ENCODE results near the gene PLEKHG1. TPM values are rescaled to one million over a fixed set of nuclear protein-coding genes. Genes with fewer than 3 reads are reported as not detected.

PLEKHG1 gene
- total RNA-seq, 2 donors from 2014 or later, result 1.5 to 2.4 TPM

GRCh38 chr6:150607329-150607650 lies 7.6 kb downstream of the PLEKHG1 start:
- Mint-ChIP-seq H3K36me3 (ENCODE audit: low read depth) (no peaks in the 10 kb centered on the region), H3K4me3 (no peak overlapping the region), H3K27me3 (ENCODE audit: insufficient read depth) (peaks cover 26% of the 10 kb centered on the region), H3K27ac (no peak overlapping the region), H3K4me1 (no peaks in the 10 kb centered on the region), H3K9me3 (no peaks in the 10 kb centered on the region)
- H3K4me3 ChIP-seq (ENCODE audit: low read length), result no peak overlapping the region
- H3K36me3 ChIP-seq (ENCODE audit: control insufficient read depth, insufficient read depth, low read length), result no peaks in the 10 kb centered on the region
- peaks cover 10% of the 10 kb centered on the region for H3K27me3 ChIP-seq (ENCODE audit: control insufficient read depth, insufficient read depth, low read length, poor library complexity, severe bottlenecking)
- no peak overlapping the region for H3K27ac ChIP-seq (ENCODE audit: low read depth, low read length)
- H3K9ac ChIP-seq (ENCODE audit: extremely low read depth, low read length, poor library complexity, severe bottlenecking), result no peak overlapping the region
- H3K9me3 ChIP-seq (ENCODE audit: control insufficient read depth, low read length), result no peaks in the 10 kb centered on the region
- no peak for DNase-seq
- WGBS, 2 experiments (ENCODE audit: insufficient coverage in 1 of 2, insufficient read length in 1 of 2), result 93% methylated on average over 3 of the region's 3 CpGs
- H3K4me1 ChIP-seq (ENCODE audit: control insufficient read depth, insufficient read depth, low read length), result no peaks in the 10 kb centered on the region
- TF ChIP-seq CTCF (conservative IDR thresholded peaks at IDR 0.05), result no peak

GRCh38 chr6:150610584-150610983 lies 10.9 kb downstream of the PLEKHG1 start:
- Mint-ChIP-seq H3K4me1 (no peaks in the 10 kb centered on the region), H3K9me3 (no peaks in the 10 kb centered on the region), H3K4me3 (no peak overlapping the region), H3K36me3 (ENCODE audit: low read depth) (no peaks in the 10 kb centered on the region), H3K27ac (no peak overlapping the region), H3K27me3 (ENCODE audit: insufficient read depth) (peaks cover 4% of the 10 kb centered on the region)
- Histone ChIP-seq H3K4me3 (ENCODE audit: low read length) (no peak overlapping the region), H3K9me3 (ENCODE audit: control insufficient read depth, low read length) (no peaks in the 10 kb centered on the region), H3K27ac (ENCODE audit: low read depth, low read length) (no peak overlapping the region), H3K9ac (ENCODE audit: extremely low read depth, low read length, poor library complexity, severe bottlenecking) (no peak overlapping the region), H3K36me3 (ENCODE audit: control insufficient read depth, insufficient read depth, low read length) (no peaks in the 10 kb centered on the region), H3K4me1 (ENCODE audit: control insufficient read depth, insufficient read depth, low read length) (no peaks in the 10 kb centered on the region), H3K27me3 (ENCODE audit: control insufficient read depth, insufficient read depth, low read length, poor library complexity, severe bottlenecking) (no peaks in the 10 kb centered on the region)
- TF ChIP-seq CTCF (conservative IDR thresholded peaks at IDR 0.05), result no peak
- no peak for DNase-seq

- Mint-ChIP-seq H3K4me3 (no peak overlapping the region), H3K36me3 (ENCODE audit: low read depth) (no peaks in the 10 kb centered on the region), H3K9me3 (no peaks in the 10 kb centered on the region), H3K27ac (no peak overlapping the region), H3K27me3 (ENCODE audit: insufficient read depth) (no peaks in the 10 kb centered on the region), H3K4me1 (peaks cover 8% of the 10 kb centered on the region)
- Histone ChIP-seq H3K9me3 (ENCODE audit: control insufficient read depth, low read length) (no peaks in the 10 kb centered on the region), H3K27me3 (ENCODE audit: control insufficient read depth, insufficient read depth, low read length, poor library complexity, severe bottlenecking) (no peaks in the 10 kb centered on the region), H3K36me3 (ENCODE audit: control insufficient read depth, insufficient read depth, low read length) (no peaks in the 10 kb centered on the region), H3K9ac (ENCODE audit: extremely low read depth, low read length, poor library complexity, severe bottlenecking) (no peak overlapping the region), H3K4me3 (ENCODE audit: low read length) (no peak overlapping the region), H3K27ac (ENCODE audit: low read depth, low read length) (no peak overlapping the region), H3K4me1 (ENCODE audit: control insufficient read depth, insufficient read depth, low read length) (no peaks in the 10 kb centered on the region)
- TF ChIP-seq CTCF (conservative IDR thresholded peaks at IDR 0.05), result no peak
- 89 to 90% methylated on average over 3 to 4 of the region's 4 CpGs for WGBS, 2 experiments (ENCODE audit: insufficient coverage in 1 of 2, insufficient read length in 1 of 2)
- no peak for DNase-seq
Measured at GRCh38 chr6:150613269-150613668, 13.6 kb downstream of the PLEKHG1 start.
